A549 (cell line): Measurements from ENCODE around the gene TESPA1.

Experiments used
- EP300 ChIP-seq, 2 experiments: fragments of >200 bp; sonication (Bioruptor Twin); formaldehyde crosslinking; IDR thresholded peaks; 2 replicates in 1 of 2; 3 replicates in 1 of 2; pipeline ENCODE4 v1.6.1; 2016 to 2017
- ESRRA ChIP-seq: fragments of 150-350 bp; IDR thresholded peaks from 2 replicates; pipeline ENCODE4 v1.6.1; 2014; ENCODE audit warnings: mild to moderate bottlenecking, low read length, borderline replicate concordance
- HDAC2 ChIP-seq: fragments of 200-600 bp; sonication (generic); IDR thresholded peaks from 2 replicates; pipeline ENCODE4 v1.6.1; 2016
- HOXB13 ChIP-seq: fragments of 250-450 bp; sonication (Bioruptor Pico); IDR thresholded peaks from 2 replicates; pipeline ENCODE4 v1.5.0; 2020; ENCODE audit warnings: low read depth, mild to moderate bottlenecking, moderate library complexity
- MYC ChIP-seq: IDR thresholded peaks from 2 replicates; pipeline ENCODE4 v1.6.1; 2012; ENCODE audit warnings: mild to moderate bottlenecking, inconsistent platforms, low read length, improper control_type of control experiment, borderline replicate concordance
- NFE2L2 ChIP-seq: fragments of 150-350 bp; conservative IDR thresholded peaks from 2 replicates; pipeline ENCODE4 v1.6.1; 2014; ENCODE audit warnings: low read length
- POLR2A ChIP-seq: IDR thresholded peaks from 2 replicates; pipeline ENCODE4 v1.6.1; 2012; ENCODE audit warnings: mild to moderate bottlenecking, low read length
- POLR2AphosphoS2 ChIP-seq: conservative IDR thresholded peaks from 2 replicates; pipeline ENCODE4 v1.6.1; 2012; ENCODE audit warnings: low read length, improper control_type of control experiment, inconsistent platforms
- RAD21 ChIP-seq, 2 experiments: fragments of >200 bp in 1 of 2; sonication (Bioruptor Twin) in 1 of 2; formaldehyde crosslinking in 1 of 2; IDR thresholded peaks in 1 of 2; conservative IDR thresholded peaks in 1 of 2; 2 replicates in 1 of 2; 3 replicates in 1 of 2; pipeline ENCODE4 v1.6.1; 2012 to 2018; ENCODE audit warnings: inconsistent platforms in 1 of 2
- SMC3 ChIP-seq: fragments of >200 bp; sonication (Bioruptor Twin); formaldehyde crosslinking; IDR thresholded peaks from 3 replicates; pipeline ENCODE4 v1.6.1; 2018; ENCODE audit warnings: inconsistent platforms
- SREBF2 ChIP-seq: fragments of 450-650 bp; IDR thresholded peaks from 2 replicates; pipeline ENCODE4 v1.6.1; 2014; ENCODE audit warnings: mild to moderate bottlenecking, moderate library complexity
- USF2 ChIP-seq: fragments of 450-650 bp; IDR thresholded peaks from 2 replicates; pipeline ENCODE4 v1.6.1; 2014; ENCODE audit warnings: antibody characterized with exemption
- TF ChIP-seq, protein P1 (sequence below): fragments of >200 bp; sonication (Bioruptor Twin); formaldehyde crosslinking; IDR thresholded peaks from 3 replicates; pipeline ENCODE4 v1.5.1; 2016

DNA sequence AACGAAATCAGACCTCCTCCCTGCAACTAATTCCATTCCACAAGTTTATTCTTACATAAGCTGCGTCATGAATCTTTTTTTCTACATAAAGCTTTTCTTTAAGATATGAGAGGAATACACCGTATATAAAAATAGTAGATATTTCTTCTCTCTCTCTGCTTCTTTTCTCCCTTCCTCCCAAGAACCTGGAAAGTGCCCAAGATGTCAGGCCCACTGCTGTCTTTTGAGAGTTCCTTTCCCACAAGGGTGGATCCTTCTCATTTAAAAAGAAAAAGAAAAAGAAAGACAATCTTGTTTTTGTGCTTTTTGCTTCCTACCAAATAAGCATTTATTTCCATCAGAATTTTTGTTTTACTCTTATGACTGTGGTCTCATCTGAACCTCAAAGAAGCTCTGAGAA is 11.0 kb downstream of the TESPA1 start:
- TF ChIP-seq SREBF2 (no peak), USF2 (no peak), EP300 (IDR thresholded peaks at IDR 0.05) (no peak), SMC3 (no peak), RAD21 (conservative IDR thresholded peaks at IDR 0.05 in 1 of 2, IDR thresholded peaks at IDR 0.05 in 1 of 2) (no peak), POLR2A (no peak), HDAC2 (no peak), NFE2L2 (no peak), MYC (no peak), ESRRA (no peak), POLR2AphosphoS2 (no peak), HOXB13 (no peak)
- TF ChIP-seq, protein P1, sequence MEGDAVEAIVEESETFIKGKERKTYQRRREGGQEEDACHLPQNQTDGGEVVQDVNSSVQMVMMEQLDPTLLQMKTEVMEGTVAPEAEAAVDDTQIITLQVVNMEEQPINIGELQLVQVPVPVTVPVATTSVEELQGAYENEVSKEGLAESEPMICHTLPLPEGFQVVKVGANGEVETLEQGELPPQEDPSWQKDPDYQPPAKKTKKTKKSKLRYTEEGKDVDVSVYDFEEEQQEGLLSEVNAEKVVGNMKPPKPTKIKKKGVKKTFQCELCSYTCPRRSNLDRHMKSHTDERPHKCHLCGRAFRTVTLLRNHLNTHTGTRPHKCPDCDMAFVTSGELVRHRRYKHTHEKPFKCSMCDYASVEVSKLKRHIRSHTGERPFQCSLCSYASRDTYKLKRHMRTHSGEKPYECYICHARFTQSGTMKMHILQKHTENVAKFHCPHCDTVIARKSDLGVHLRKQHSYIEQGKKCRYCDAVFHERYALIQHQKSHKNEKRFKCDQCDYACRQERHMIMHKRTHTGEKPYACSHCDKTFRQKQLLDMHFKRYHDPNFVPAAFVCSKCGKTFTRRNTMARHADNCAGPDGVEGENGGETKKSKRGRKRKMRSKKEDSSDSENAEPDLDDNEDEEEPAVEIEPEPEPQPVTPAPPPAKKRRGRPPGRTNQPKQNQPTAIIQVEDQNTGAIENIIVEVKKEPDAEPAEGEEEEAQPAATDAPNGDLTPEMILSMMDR = no peak
